Hepatocyte (in vitro differentiated cells): ENCODE measurements around the gene AP4S1. TPM values are rescaled to one million over a fixed set of nuclear protein-coding genes. Genes with fewer than 3 reads are reported as not detected.

ENCODE experiments used
- DNase-seq: peaks from one replicate; pipeline ENCODE4 v3.0.0-alpha.2; 2016; ENCODE audit warnings: low spot score
- H2AFZ ChIP-seq: fragments of 200-600 bp; sonication (generic); 2 replicates; pipeline ENCODE4 v1.6.0; 2016; ENCODE audit warnings: antibody characterized with exemption, mild to moderate bottlenecking
- H3K27ac ChIP-seq: fragments of 200-600 bp; sonication (generic); 2 replicates; pipeline ENCODE4 v1.5.1; 2016; ENCODE audit warnings: mild to moderate bottlenecking
- H3K27me3 ChIP-seq: fragments of 200-600 bp; sonication (generic); 2 replicates; pipeline ENCODE4 v1.6.1; 2016
- H3K36me3 ChIP-seq: fragments of 200-600 bp; sonication (generic); replicated peaks from 2 replicates; pipeline ENCODE4 v1.5.1; 2016; ENCODE audit warnings: low read depth; ENCODE audit not compliant: insufficient read depth
- H3K4me1 ChIP-seq: fragments of 200-600 bp; sonication (generic); 2 replicates; pipeline ENCODE4 v1.5.1; 2016; ENCODE audit warnings: mild to moderate bottlenecking, moderate library complexity; ENCODE audit not compliant: insufficient read depth
- H3K4me2 ChIP-seq: fragments of 200-600 bp; sonication (generic); 2 replicates; pipeline ENCODE4 v1.6.0; 2016
- H3K4me3 ChIP-seq: fragments of 200-600 bp; sonication (generic); 2 replicates; pipeline ENCODE4 v1.5.1; 2016; ENCODE audit warnings: mild to moderate bottlenecking
- H3K79me2 ChIP-seq: fragments of 200-600 bp; sonication (generic); 2 replicates; pipeline ENCODE4 v1.6.0; 2017; ENCODE audit warnings: mild to moderate bottlenecking
- H3K9me2 ChIP-seq: fragments of 200-600 bp; sonication (generic); replicated peaks from 2 replicates; pipeline ENCODE4 v1.6.0; 2017; ENCODE audit warnings: mild to moderate bottlenecking; ENCODE audit not compliant: insufficient read depth
- H3K9me3 ChIP-seq: fragments of 200-600 bp; sonication (generic); 2 replicates; pipeline ENCODE4 v1.5.1; 2016; ENCODE audit warnings: low read depth, mild to moderate bottlenecking
- H4K20me1 ChIP-seq: fragments of 200-600 bp; sonication (generic); 2 replicates; pipeline ENCODE4 v1.6.0; 2016; ENCODE audit warnings: mild to moderate bottlenecking; ENCODE audit not compliant: insufficient read depth, poor library complexity, severe bottlenecking
- CTCF ChIP-seq: fragments of 200-600 bp; sonication (generic); IDR thresholded peaks from 2 replicates; pipeline ENCODE4 v1.5.1; 2016; ENCODE audit warnings: antibody characterized with exemption, mild to moderate bottlenecking; ENCODE audit not compliant: poor library complexity
- EZH2 ChIP-seq: fragments of 200-600 bp; sonication (generic); IDR thresholded peaks from 2 replicates; pipeline ENCODE4 v1.6.1; 2016; ENCODE audit warnings: antibody characterized with exemption, mild to moderate bottlenecking, borderline replicate concordance
- EZH2phosphoT487 ChIP-seq: fragments of 200-600 bp; sonication (generic); IDR thresholded peaks from one replicate; pipeline ENCODE4 v1.6.1; 2018; ENCODE audit warnings: antibody characterized with exemption, mild to moderate bottlenecking, low read depth, moderate library complexity; ENCODE audit not compliant: unreplicated experiment, severe bottlenecking
- WGBS: methylation state at CpG from one replicate; pipeline ENCODE4 v1.1.6; 2016; ENCODE audit warnings: low lambda C conversion rate; ENCODE audit errors: missing lambda C conversion rate; 5-methylcytosine and 5-hydroxymethylcytosine counted together
- polyA plus RNA-seq: library from polyadenylated mRNA; unstranded; fragments of >200 nt; fragmentation: Nextera tagmentation; extraction: Ambion mirVana; gene quantifications from 2 replicates; pipeline ENCODE4 v1.2.1, GENCODE V29; 2016
- total RNA-seq: library from RNA; depleted of rRNA; stranded (reverse); fragments of >200 nt; gene quantifications from 2 replicates; pipeline ENCODE4 v1.2.3, GENCODE V29; 2014

The AP4S1 gene
- total and polyA plus RNA-seq, 2 experiments from 2014 or later = 5.2 to 14.0 TPM

DNA sequence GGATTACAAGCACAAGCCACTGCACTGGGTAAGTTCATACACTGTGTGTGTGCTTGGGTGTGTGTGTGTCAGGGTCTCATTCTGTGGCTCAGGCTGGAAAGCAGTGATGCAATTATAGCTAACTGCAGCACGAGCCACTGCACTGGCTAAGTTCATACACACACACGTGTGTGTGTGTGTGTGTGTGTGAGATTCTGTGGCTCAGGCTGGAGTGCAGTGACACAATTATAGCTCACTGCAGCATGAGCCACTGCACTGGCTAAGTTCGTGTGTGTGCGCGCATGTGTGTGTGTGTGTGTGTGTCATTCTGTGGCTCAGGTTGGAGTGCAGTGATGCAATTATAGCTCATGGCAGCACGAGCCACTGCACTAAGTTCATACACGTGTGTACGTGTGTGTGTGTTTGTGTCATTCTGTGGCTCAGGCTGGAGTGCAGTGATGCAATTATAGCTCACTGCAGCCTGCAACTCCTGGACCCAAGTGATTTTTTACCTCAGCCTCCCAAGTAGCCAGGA lies 96.7 kb downstream of the AP4S1 start:
- Histone ChIP-seq H3K9me2 (no peaks in the 10 kb centered on the region), H3K36me3 (peaks cover 9% of the 10 kb centered on the region), H4K20me1 (no peaks in the 10 kb centered on the region), H3K27me3 (no peaks in the 10 kb centered on the region), H3K79me2 (peaks cover 8% of the 10 kb centered on the region), H3K4me3 (no peak overlapping the region), H3K4me1 (no peaks in the 10 kb centered on the region), H3K27ac (no peak overlapping the region), H3K4me2 (no peak overlapping the region), H3K9me3 (no peaks in the 10 kb centered on the region), H2AFZ (no peak overlapping the region)
- 91% methylated on average over 8 of the region's 8 CpGs for WGBS
- TF ChIP-seq EZH2 (no peak), EZH2phosphoT487 (no peak), CTCF (no peak)
- DNase-seq = no peak

- no peak overlapping the region for H3K27ac ChIP-seq
- no peak overlapping the region for H3K4me2 ChIP-seq
- H3K9me3 ChIP-seq = no peaks in the 10 kb centered on the region
- no peak overlapping the region for H3K4me3 ChIP-seq
- TF ChIP-seq EZH2phosphoT487 (no peak), CTCF (no peak), EZH2 (no peak)
- H3K4me1 ChIP-seq = peaks cover 2% of the 10 kb centered on the region
- no peak overlapping the region for H2AFZ ChIP-seq
- WGBS = 87% methylated on average over 4 of the region's 4 CpGs
- DNase-seq = no peak
- no peaks in the 10 kb centered on the region for H3K9me2 ChIP-seq
- H3K27me3 ChIP-seq = no peaks in the 10 kb centered on the region
- H4K20me1 ChIP-seq = no peaks in the 10 kb centered on the region
- H3K79me2 ChIP-seq = peaks cover 8% of the 10 kb centered on the region
- peaks cover 9% of the 10 kb centered on the region for H3K36me3 ChIP-seq
These were observed 97.5 kb downstream of the AP4S1 start for GRCh38 chr14:31122921-31123320.

DNA sequence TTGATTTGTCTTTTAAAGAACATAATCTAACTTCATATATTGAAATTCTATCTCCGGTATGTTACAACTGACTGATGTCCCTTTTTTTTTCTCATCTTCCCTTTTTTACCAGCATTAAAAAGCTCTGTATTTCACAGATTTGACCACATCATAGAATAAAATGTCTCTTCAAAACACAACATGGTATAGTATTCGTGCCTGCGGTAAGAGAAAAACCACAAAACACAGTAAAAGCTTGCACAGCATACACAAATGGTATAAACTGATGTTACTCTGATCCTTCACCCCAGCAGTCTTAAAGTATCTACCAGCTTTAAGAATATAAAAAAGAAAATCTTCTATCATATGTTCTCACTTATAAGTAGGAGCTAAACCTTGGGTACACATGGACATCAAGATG lies 98.7 kb downstream of the AP4S1 start:
- Histone ChIP-seq H4K20me1 (no peaks in the 10 kb centered on the region), H3K36me3 (peaks cover 9% of the 10 kb centered on the region), H3K79me2 (peaks cover 8% of the 10 kb centered on the region), H3K4me2 (no peak overlapping the region), H2AFZ (no peak overlapping the region), H3K4me1 (peaks cover 4% of the 10 kb centered on the region), H3K9me2 (no peaks in the 10 kb centered on the region), H3K4me3 (no peak overlapping the region), H3K27me3 (no peaks in the 10 kb centered on the region), H3K9me3 (no peaks in the 10 kb centered on the region), H3K27ac (no peak overlapping the region)
- TF ChIP-seq CTCF (no peak), EZH2phosphoT487 (no peak), EZH2 (no peak)
- 90% methylated on average over 3 of the region's 3 CpGs for WGBS
- no peak for DNase-seq

- Histone ChIP-seq H3K9me2 (no peaks in the 10 kb centered on the region), H3K4me1 (peaks cover 4% of the 10 kb centered on the region), H4K20me1 (no peaks in the 10 kb centered on the region), H3K9me3 (no peaks in the 10 kb centered on the region), H3K4me3 (no peak overlapping the region), H3K4me2 (no peak overlapping the region), H3K36me3 (peaks cover 7% of the 10 kb centered on the region), H3K27me3 (no peaks in the 10 kb centered on the region), H2AFZ (no peak overlapping the region), H3K79me2 (peaks cover 8% of the 10 kb centered on the region), H3K27ac (no peak overlapping the region)
- 94% methylated on average over 6 of the region's 6 CpGs for WGBS
- no peak for DNase-seq
- no peak for TF ChIP-seq EZH2
- no peak for TF ChIP-seq EZH2phosphoT487
- TF ChIP-seq CTCF = no peak
These were observed 99.8 kb downstream of the AP4S1 start for GRCh38 chr14:31125231-31125630.
